DOHH2 (cell line): Measurements from ENCODE around the gene SYTL2.

Experiments used
- H3F3A ChIP-seq: fragments of 200-600 bp; sonication (generic), shearing (Covaris generic); 2 replicates; pipeline ENCODE4 v1.6.0; 2016; ENCODE audit warnings: antibody characterized with exemption, mild to moderate bottlenecking; ENCODE audit not compliant: control insufficient read depth, insufficient read depth
- H3K27ac ChIP-seq: fragments of 200-600 bp; sonication (generic); 2 replicates; pipeline ENCODE4 v1.5.1; 2014; ENCODE audit warnings: low read depth, mild to moderate bottlenecking, low read length, moderate library complexity
- H3K27me3 ChIP-seq: fragments of 200-600 bp; sonication (generic); 2 replicates; pipeline ENCODE4 v1.6.1; 2014; ENCODE audit warnings: mild to moderate bottlenecking, low read length, mixed read lengths; ENCODE audit not compliant: control insufficient read depth
- H3K36me3 ChIP-seq: fragments of 200-600 bp; sonication (generic); 2 replicates; pipeline ENCODE4 v1.6.1; 2014; ENCODE audit warnings: mild to moderate bottlenecking, low read length, moderate library complexity, mixed read lengths; ENCODE audit not compliant: control insufficient read depth
- H3K4me1 ChIP-seq: fragments of 200-600 bp; sonication (generic); 2 replicates; pipeline ENCODE4 v1.6.1; 2014; ENCODE audit warnings: mild to moderate bottlenecking, low read length, mixed read lengths; ENCODE audit not compliant: control insufficient read depth
- H3K4me2 ChIP-seq: fragments of 200-600 bp; sonication (generic); 2 replicates; pipeline ENCODE4 v1.6.0; 2014; ENCODE audit warnings: mild to moderate bottlenecking, low read length, moderate library complexity
- H3K4me3 ChIP-seq: fragments of 200-600 bp; sonication (generic); 2 replicates; pipeline ENCODE4 v1.5.1; 2014; ENCODE audit warnings: mild to moderate bottlenecking, low read length, mixed read lengths
- H3K79me2 ChIP-seq: fragments of 200-600 bp; sonication (generic); 2 replicates; pipeline ENCODE4 v1.6.1; 2014; ENCODE audit warnings: mild to moderate bottlenecking, low read length, mixed read lengths; ENCODE audit not compliant: control insufficient read depth
- H3K9me2 ChIP-seq: fragments of 200-600 bp; sonication (generic); replicated peaks from 2 replicates; pipeline ENCODE4 v1.6.1; 2014; ENCODE audit warnings: mild to moderate bottlenecking, low read length, mixed read lengths; ENCODE audit not compliant: control insufficient read depth
- H3K9me3 ChIP-seq: fragments of 200-600 bp; sonication (generic); 2 replicates; pipeline ENCODE4 v1.6.1; 2014; ENCODE audit warnings: antibody characterized with exemption, low read length, mixed read lengths; ENCODE audit not compliant: control insufficient read depth, insufficient read depth
- H4K20me1 ChIP-seq: fragments of 200-600 bp; sonication (generic); 2 replicates; pipeline ENCODE4 v1.6.0; 2014; ENCODE audit warnings: low read depth, mild to moderate bottlenecking, antibody characterized with exemption, low read length, moderate library complexity; ENCODE audit not compliant: control insufficient read depth, insufficient read depth
- CTCF ChIP-seq: fragments of 200-600 bp; sonication (generic); IDR thresholded peaks from one replicate; pipeline ENCODE4 v1.5.1; 2014; ENCODE audit warnings: antibody characterized with exemption, mild to moderate bottlenecking, low read depth, low read length; ENCODE audit not compliant: poor library complexity, severe bottlenecking
- EZH2phosphoT487 ChIP-seq: fragments of 200-600 bp; sonication (generic); IDR thresholded peaks from 2 replicates; pipeline ENCODE4 v1.6.1; 2017; ENCODE audit warnings: borderline replicate concordance, mild to moderate bottlenecking, antibody characterized with exemption, low read length, moderate library complexity, mixed read lengths

SYTL2 gene

GRCh38 chr11:85665733-85666132 is 145.2 kb downstream of the SYTL2 start:
- H3K4me2 ChIP-seq = peak overlapping the region; percentile 80
- H3K79me2 ChIP-seq = peaks cover 46% of the 10 kb centered on the region
- H3K36me3 ChIP-seq = peaks cover 41% of the 10 kb centered on the region
- H3K9me2 ChIP-seq = no peaks in the 10 kb centered on the region
- no peaks in the 10 kb centered on the region for H3K9me3 ChIP-seq
- H3K27me3 ChIP-seq = no peaks in the 10 kb centered on the region
- TF ChIP-seq CTCF = no peak
- peaks cover 25% of the 10 kb centered on the region for H4K20me1 ChIP-seq
- no peak overlapping the region for H3K27ac ChIP-seq
- peak overlapping the region; percentile 82; the same call in 1 of the 2 replicates for H3K4me3 ChIP-seq
- H3K4me1 ChIP-seq = peaks cover 21% of the 10 kb centered on the region
- no peaks in the 10 kb centered on the region for H3F3A ChIP-seq

GRCh38 chr11:85664615-85665481 is 146.1 kb downstream of the SYTL2 start, which contains the start of gene CREBZF:
CREBZF (minus strand) TSS chr11:85665129; CDS start chr11:85664875, 254 bp downstream.
- Histone ChIP-seq H3K4me3 (peak within 1 kb of the TSS; percentile 82), H3K4me2 (peak within 1 kb of the TSS; percentile 80), H3K9me2 (no peaks in the 10 kb centered on the region), H3K27me3 (no peaks in the 10 kb centered on the region), H4K20me1 (peaks cover 30% of the 10 kb centered on the region), H3F3A (no peaks in the 10 kb centered on the region), H3K27ac (peak within 1 kb of the TSS; percentile 86), H3K36me3 (peaks cover 49% of the 10 kb centered on the region), H3K79me2 (peaks cover 55% of the 10 kb centered on the region), H3K9me3 (no peaks in the 10 kb centered on the region), H3K4me1 (peaks cover 30% of the 10 kb centered on the region)
- TF ChIP-seq CTCF (peak; percentile 2), EZH2phosphoT487 (no peak)

GRCh38 chr11:85663753-85664614 is 147.0 kb downstream of the SYTL2 start:
- Histone ChIP-seq H3K9me2 (no peaks in the 10 kb centered on the region), H3K4me3 (peak overlapping the region; percentile 82), H3K4me1 (peaks cover 39% of the 10 kb centered on the region), H4K20me1 (peaks cover 34% of the 10 kb centered on the region), H3K27me3 (no peaks in the 10 kb centered on the region), H3K4me2 (peak overlapping the region; percentile 80), H3K9me3 (no peaks in the 10 kb centered on the region), H3K27ac (peak overlapping the region; percentile 86), H3K79me2 (peaks cover 63% of the 10 kb centered on the region), H3K36me3 (peaks cover 58% of the 10 kb centered on the region), H3F3A (peaks cover 3% of the 10 kb centered on the region; the same call in 1 of the 2 replicates)
- TF ChIP-seq CTCF = peak; percentile 9
- TF ChIP-seq EZH2phosphoT487 = no peak
